ENCODE measurements around the gene ANO1.

- no peak for TF ChIP-seq CTCF (optimal IDR thresholded peaks at IDR 0.05 in 1 of 3, IDR thresholded peaks at IDR 0.05 in 1 of 3, conservative IDR thresholded peaks at IDR 0.05 in 1 of 3; ENCODE audit: extremely low read depth in 1 of 3, insufficient read depth in 2 of 3, low read length in 3 of 3)
- TF ChIP-seq EZH2 (IDR thresholded peaks at IDR 0.05; ENCODE audit: low read length), result no peak
These were observed 43.3 kb upstream of the ANO1 start for GRCh38 chr11:70034740-70035365.

Data from keratinocyte (primary cell).